GM23248 (cell line): ENCODE results near the gene C22orf31. TPM values are rescaled to one million over a fixed set of nuclear protein-coding genes. Genes with fewer than 3 reads are reported as not detected.

Source experiments
- DNase-seq: peaks from one replicate; pipeline ENCODE4 v3.0.0-alpha.2; 2015
- H2AFZ ChIP-seq: fragments of 200-600 bp; sonication (generic); 2 replicates; pipeline ENCODE4 v1.6.1; 2016; ENCODE audit warnings: antibody characterized with exemption
- H3F3A ChIP-seq: fragments of 200-600 bp; sonication (generic); 2 replicates; pipeline ENCODE4 v1.6.1; 2016; ENCODE audit warnings: mild to moderate bottlenecking, antibody characterized with exemption, mixed run types; ENCODE audit not compliant: insufficient read depth
- H3K27ac ChIP-seq: fragments of 200-600 bp; sonication (generic); 2 replicates; pipeline ENCODE4 v1.5.1; 2016; ENCODE audit warnings: mild to moderate bottlenecking
- H3K27me3 ChIP-seq: fragments of 200-600 bp; sonication (generic); replicated peaks from 2 replicates; pipeline ENCODE4 v1.6.1; 2016; ENCODE audit warnings: mild to moderate bottlenecking; ENCODE audit not compliant: insufficient read depth
- H3K36me3 ChIP-seq: fragments of 200-600 bp; sonication (generic); 2 replicates; pipeline ENCODE4 v1.6.1; 2016; ENCODE audit warnings: low read depth, mild to moderate bottlenecking
- H3K4me1 ChIP-seq: fragments of 200-600 bp; sonication (generic); 2 replicates; pipeline ENCODE4 v1.6.1; 2016; ENCODE audit warnings: mild to moderate bottlenecking; ENCODE audit not compliant: insufficient read depth
- H3K4me2 ChIP-seq: fragments of 200-600 bp; sonication (generic); one replicate; pipeline ENCODE4 v1.6.1; 2016; ENCODE audit warnings: mild to moderate bottlenecking; ENCODE audit not compliant: unreplicated experiment
- H3K4me3 ChIP-seq: fragments of 200-600 bp; sonication (generic); 2 replicates; pipeline ENCODE4 v1.5.1; 2016; ENCODE audit warnings: mild to moderate bottlenecking
- H3K79me2 ChIP-seq: fragments of 200-600 bp; sonication (generic); 2 replicates; pipeline ENCODE4 v1.6.1; 2016; ENCODE audit warnings: mild to moderate bottlenecking; ENCODE audit not compliant: insufficient read depth
- H3K9ac ChIP-seq: fragments of 200-600 bp; sonication (generic); 2 replicates; pipeline ENCODE4 v1.6.1; 2016; ENCODE audit warnings: mild to moderate bottlenecking
- H3K9me2 ChIP-seq: fragments of 200-600 bp; sonication (generic); 2 replicates; pipeline ENCODE4 v1.6.1; 2016; ENCODE audit warnings: mixed run types, mild to moderate bottlenecking, moderate library complexity; ENCODE audit not compliant: insufficient read depth
- H3K9me3 ChIP-seq: fragments of 200-600 bp; sonication (generic); one replicate; pipeline ENCODE4 v1.6.1; 2017; ENCODE audit warnings: low read depth
- H4K20me1 ChIP-seq: fragments of 200-600 bp; sonication (generic); 2 replicates; pipeline ENCODE4 v1.6.0; 2016; ENCODE audit not compliant: insufficient read depth
- EZH2 ChIP-seq: fragments of 200-600 bp; sonication (generic); IDR thresholded peaks from 2 replicates; pipeline ENCODE4 v1.6.1; 2018; ENCODE audit warnings: antibody characterized with exemption, mild to moderate bottlenecking; ENCODE audit not compliant: insufficient read depth, poor library complexity, severe bottlenecking
- EZH2phosphoT487 ChIP-seq: fragments of 200-600 bp; sonication (generic); IDR thresholded peaks from 2 replicates; pipeline ENCODE4 v1.6.1; 2018; ENCODE audit warnings: antibody characterized with exemption, moderate library complexity, mild to moderate bottlenecking, low read depth; ENCODE audit not compliant: insufficient read depth
- WGBS, 2 experiments: methylation state at CpG; one replicate each; pipeline ENCODE4 v1.1.6; 2015 to 2017; ENCODE audit warnings: low lambda C conversion rate in 2 of 2, low coverage in 1 of 2; ENCODE audit errors: missing lambda C conversion rate in 2 of 2; 5-methylcytosine and 5-hydroxymethylcytosine counted together
- in situ Hi-C: fragments of 300-500 bp; cut with MboI; formaldehyde crosslinking; loops from 2 replicates; pipeline ENCODE4 v1.15.0; 2020
- polyA plus RNA-seq: library from polyadenylated mRNA; unstranded; fragments of >200 nt; fragmentation: Nextera tagmentation; extraction: Ambion mirVana; gene quantifications from 2 replicates; pipeline ENCODE4 v1.2.1, GENCODE V29; 2016
- total RNA-seq: library from RNA; depleted of rRNA; stranded (reverse); fragments of >200 nt; shearing (Covaris generic); gene quantifications from 2 replicates; pipeline ENCODE4 v1.2.3, GENCODE V29; 2014; rRNA removed

C22orf31 gene
- total RNA-seq (not detected in 2 replicates), polyA plus RNA-seq (not detected in 2 replicates)

- WGBS, 2 experiments = 57 to 62% methylated on average over 2 of the region's 2 CpGs
Observed at GRCh38 chr22:29061773-29062172, at the start of gene C22orf31. Gene C22orf31 (minus strand): TSS chr22:29061831. CDS start chr22:29061792, 39 bp downstream.

GRCh38 chr22:29110946-29111345 lies 49.3 kb upstream of the C22orf31 start:
- in situ Hi-C loops = no loop called here
- no peak overlapping the region for H3K4me2 ChIP-seq
- 93 to 100% methylated on average over 1 to 3 of the region's 3 CpGs for WGBS, 2 experiments
- no peaks in the 10 kb centered on the region for H3K9me2 ChIP-seq
- TF ChIP-seq EZH2phosphoT487 = no peak
- no peak for TF ChIP-seq EZH2
- no peak overlapping the region for H3K9ac ChIP-seq
- peaks cover 24% of the 10 kb centered on the region for H3K4me1 ChIP-seq
- H3K27me3 ChIP-seq = no peaks in the 10 kb centered on the region
- no peak for DNase-seq
- H3K4me3 ChIP-seq = no peak overlapping the region
- H3K79me2 ChIP-seq = no peaks in the 10 kb centered on the region
- H3K27ac ChIP-seq = no peak overlapping the region
- peaks cover 26% of the 10 kb centered on the region; the same call in 1 of the 2 replicates for H3F3A ChIP-seq
- H3K36me3 ChIP-seq = no peaks in the 10 kb centered on the region
- no peaks in the 10 kb centered on the region for H4K20me1 ChIP-seq
- H2AFZ ChIP-seq = no peak overlapping the region
- no peaks in the 10 kb centered on the region for H3K9me3 ChIP-seq

More at GRCh38 chr22:29061773-29062172, at the start of gene C22orf31:
- DNase-seq = no peak
- Histone ChIP-seq H3K27ac (no peak within 1 kb of the TSS), H3K9me3 (no peaks in the 10 kb centered on the region), H3K9ac (no peak within 1 kb of the TSS), H3K9me2 (no peaks in the 10 kb centered on the region), H3K36me3 (no peaks in the 10 kb centered on the region), H3K79me2 (no peaks in the 10 kb centered on the region), H3K4me2 (no peak within 1 kb of the TSS), H4K20me1 (no peaks in the 10 kb centered on the region), H3K27me3 (0 out of 2 replicates have a peak, but pooled peaks cover 3% of the 10 kb centered on the region), H3K4me1 (no peaks in the 10 kb centered on the region), H3K4me3 (no peak within 1 kb of the TSS), H2AFZ (no peak within 1 kb of the TSS), H3F3A (no peaks in the 10 kb centered on the region)
- in situ Hi-C loops = no loop called here
- TF ChIP-seq EZH2 (no peak), EZH2phosphoT487 (no peak)

GRCh38 chr22:29109822-29110221 lies 48.2 kb upstream of the C22orf31 start:
- 81% methylated on average over 4 of the region's 4 CpGs for WGBS, 2 experiments
- no peaks in the 10 kb centered on the region for H3K9me3 ChIP-seq
- no peaks in the 10 kb centered on the region for H3K79me2 ChIP-seq
- no peaks in the 10 kb centered on the region for H3K9me2 ChIP-seq
- no peak overlapping the region for H2AFZ ChIP-seq
- peaks cover 26% of the 10 kb centered on the region; the same call in 1 of the 2 replicates for H3F3A ChIP-seq
- no peaks in the 10 kb centered on the region for H4K20me1 ChIP-seq
- H3K27ac ChIP-seq = no peak overlapping the region
- no peak overlapping the region for H3K9ac ChIP-seq
- no peaks in the 10 kb centered on the region for H3K27me3 ChIP-seq
- in situ Hi-C loops = no loop called here
- no peak for DNase-seq
- no peaks in the 10 kb centered on the region for H3K36me3 ChIP-seq
- TF ChIP-seq EZH2phosphoT487 (no peak), EZH2 (no peak)
- H3K4me2 ChIP-seq = no peak overlapping the region
- no peak overlapping the region for H3K4me3 ChIP-seq
- H3K4me1 ChIP-seq = peaks cover 24% of the 10 kb centered on the region

GRCh38 chr22:29108137-29108536 lies 46.5 kb upstream of the C22orf31 start:
- Histone ChIP-seq H3K4me1 (peaks cover 23% of the 10 kb centered on the region), H3K27me3 (no peaks in the 10 kb centered on the region), H3K9me2 (no peaks in the 10 kb centered on the region), H3K27ac (peak overlapping the region; percentile 37), H3K36me3 (no peaks in the 10 kb centered on the region), H3K9ac (no peak overlapping the region), H3K4me2 (peak overlapping the region; percentile 33), H3F3A (peaks cover 22% of the 10 kb centered on the region; the same call in 1 of the 2 replicates), H3K4me3 (no peak overlapping the region), H2AFZ (no peak overlapping the region), H3K79me2 (no peaks in the 10 kb centered on the region), H3K9me3 (no peaks in the 10 kb centered on the region), H4K20me1 (no peaks in the 10 kb centered on the region)
- WGBS, 2 experiments = 47 to 53% methylated on average over 5 of the region's 5 CpGs
- TF ChIP-seq EZH2 (no peak), EZH2phosphoT487 (no peak)
- in situ Hi-C loops = no loop called here
- peak; percentile 89 for DNase-seq

- Histone ChIP-seq H3K9me2 (no peaks in the 10 kb centered on the region), H3K4me3 (no peak overlapping the region), H3K27me3 (no peaks in the 10 kb centered on the region), H3K9ac (no peak overlapping the region), H3F3A (peaks cover 9% of the 10 kb centered on the region; the same call in 1 of the 2 replicates), H2AFZ (no peak overlapping the region), H3K4me1 (peaks cover 11% of the 10 kb centered on the region), H3K9me3 (no peaks in the 10 kb centered on the region), H4K20me1 (no peaks in the 10 kb centered on the region), H3K79me2 (no peaks in the 10 kb centered on the region), H3K4me2 (no peak overlapping the region), H3K36me3 (no peaks in the 10 kb centered on the region), H3K27ac (no peak overlapping the region)
- no peak for DNase-seq
- in situ Hi-C loops = no loop called here
- WGBS, 2 experiments = 51 to 58% methylated on average over 4 of the region's 4 CpGs
- TF ChIP-seq EZH2 (no peak), EZH2phosphoT487 (no peak)
Observed at GRCh38 chr22:29106839-29107238, 45.2 kb upstream of the C22orf31 start.
